ENCODE measurements around the gene STK32C.
"Not testable (repeated sequence)": the region's sequence is repeated elsewhere in the genome, so short reads cannot be mapped to it uniquely, and the experiment has no call there.

STK32C gene

DNA sequence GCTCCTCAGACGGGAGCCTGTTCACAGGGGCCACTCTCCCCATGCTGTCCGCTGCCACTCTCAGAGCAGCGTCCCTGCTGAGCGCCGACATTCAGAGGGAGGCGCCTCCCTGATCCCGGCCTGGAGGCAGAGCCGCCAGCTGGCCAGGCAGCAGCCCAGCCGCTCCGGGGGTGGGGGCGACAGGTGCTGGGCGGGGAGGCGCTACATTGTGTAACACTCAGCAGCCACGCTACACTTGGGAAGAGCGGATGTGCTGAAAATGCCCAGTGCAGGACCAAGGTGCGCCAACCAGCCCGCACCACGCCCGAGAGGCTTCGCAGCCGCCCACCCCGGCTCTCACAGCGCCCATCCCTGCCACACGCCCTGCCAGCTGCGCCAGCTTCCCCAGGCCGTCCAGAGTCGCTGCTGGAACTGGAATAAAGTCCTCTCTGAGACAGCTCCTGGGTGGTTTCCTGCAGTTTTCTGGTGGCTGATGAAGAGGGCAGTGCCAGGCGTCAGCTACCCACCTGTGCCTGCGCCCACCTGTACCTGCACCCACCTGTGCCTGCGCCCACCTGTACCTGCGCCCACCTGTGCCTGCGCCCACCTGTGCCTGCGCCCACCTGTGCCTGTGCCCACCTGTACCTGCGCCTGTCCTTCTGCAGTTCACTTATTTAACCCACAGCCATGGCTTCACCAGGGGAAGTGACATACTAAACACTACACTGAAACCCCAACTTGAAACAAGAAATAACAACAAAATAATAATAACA is 25.7 kb downstream of the STK32C start:
- DNase-seq (ENCODE audit: low read depth): no peak

DNA sequence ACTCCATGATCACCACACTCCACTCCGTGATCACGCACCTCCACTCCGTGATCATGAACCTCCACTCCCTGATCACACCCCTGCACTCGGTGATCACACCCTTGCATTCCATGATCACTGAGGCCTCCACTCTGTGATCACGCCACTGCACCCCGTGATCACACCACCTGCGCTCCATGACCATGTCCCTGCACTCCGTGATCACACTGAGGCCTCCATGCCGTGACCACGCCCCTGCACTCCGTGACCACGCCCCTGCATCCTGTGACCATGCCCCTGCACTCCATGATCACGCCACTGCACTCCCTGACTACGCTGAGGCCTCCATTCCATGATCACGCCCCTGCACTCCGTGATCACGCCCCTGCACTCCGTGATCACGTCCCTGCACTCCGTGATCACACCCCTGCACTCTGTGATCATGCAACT is 27.1 kb downstream of the STK32C start:
- DNase-seq (ENCODE audit: low read depth): no peak

DNA sequence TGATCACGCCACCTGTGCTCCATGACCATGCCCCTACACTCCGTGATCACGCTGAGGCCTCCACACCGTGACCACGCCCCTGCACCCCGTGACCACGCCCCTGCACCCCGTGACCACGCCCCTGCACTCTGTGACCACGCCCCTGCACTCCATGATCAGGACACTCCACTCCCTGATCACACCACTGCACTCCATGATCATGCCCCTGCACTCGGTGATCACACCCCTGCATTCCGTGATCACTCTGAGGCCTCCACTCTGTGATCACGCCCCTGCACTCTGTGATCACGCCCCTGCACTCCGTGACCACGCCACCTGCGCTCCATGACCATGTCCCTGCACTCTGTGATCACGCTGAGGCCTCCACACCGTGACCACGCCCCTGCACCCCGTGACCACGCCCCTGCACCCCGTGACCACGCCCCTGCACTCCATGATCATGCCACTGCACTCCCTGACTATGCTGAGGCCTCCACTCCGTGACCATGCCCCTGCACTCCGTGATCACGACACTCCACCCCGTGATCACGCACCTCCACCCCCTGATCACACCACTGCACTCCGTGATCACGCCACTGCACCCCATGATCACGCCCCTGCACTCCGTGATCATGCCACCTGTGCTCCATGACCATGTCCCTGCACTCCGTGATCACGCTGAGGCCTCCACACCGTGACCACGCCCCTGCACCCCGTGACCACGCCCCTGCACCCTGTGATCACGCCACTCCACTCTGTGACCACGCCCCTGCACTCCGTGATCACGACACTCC is 27.7 kb downstream of the STK32C start:
- DNase-seq (ENCODE audit: low read depth): no peak

DNA sequence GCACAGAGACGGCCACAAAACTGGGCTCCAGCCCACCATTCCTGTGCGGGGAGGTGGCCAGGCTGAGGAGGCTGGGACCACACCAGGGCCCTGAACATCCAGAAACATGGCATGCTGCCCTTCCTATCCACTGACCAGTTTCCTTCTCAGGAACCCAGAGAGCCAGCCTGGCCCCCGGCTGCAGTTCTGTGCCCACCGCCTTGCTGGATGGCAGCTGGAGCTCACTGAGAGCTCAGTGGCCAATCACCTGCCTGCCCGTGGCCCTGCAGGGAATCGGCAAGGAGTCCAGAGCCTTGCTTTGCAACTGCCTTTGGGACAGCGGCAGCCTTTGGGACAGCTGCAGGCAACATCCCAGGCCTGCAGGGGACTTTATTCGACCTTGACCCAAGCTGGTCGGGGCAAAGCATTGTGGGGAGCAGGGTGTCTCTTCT is 30.4 kb downstream of the STK32C start:
- no peak for DNase-seq (ENCODE audit: low read depth)

DNA sequence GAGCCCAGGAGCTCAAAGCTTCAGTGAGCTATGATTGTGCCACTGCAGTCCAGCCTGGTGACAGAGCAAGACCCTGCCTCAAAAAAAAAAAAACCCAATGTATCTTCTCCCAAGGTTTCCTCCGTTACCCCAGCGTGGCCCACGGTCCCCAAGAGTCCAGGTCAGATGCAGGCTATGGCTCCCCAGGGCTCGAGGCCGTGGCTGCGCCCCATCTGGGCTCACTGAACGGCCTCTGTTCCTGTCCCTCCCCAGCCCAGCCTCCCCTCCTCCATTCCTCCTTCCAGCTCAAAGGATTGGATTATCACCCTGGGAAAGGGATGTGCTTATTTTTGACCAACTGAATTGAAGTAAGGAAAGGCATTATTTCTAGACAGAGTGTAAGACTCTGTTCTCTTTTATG is 31.0 kb downstream of the STK32C start:
- DNase-seq (ENCODE audit: low read depth): no peak

DNA sequence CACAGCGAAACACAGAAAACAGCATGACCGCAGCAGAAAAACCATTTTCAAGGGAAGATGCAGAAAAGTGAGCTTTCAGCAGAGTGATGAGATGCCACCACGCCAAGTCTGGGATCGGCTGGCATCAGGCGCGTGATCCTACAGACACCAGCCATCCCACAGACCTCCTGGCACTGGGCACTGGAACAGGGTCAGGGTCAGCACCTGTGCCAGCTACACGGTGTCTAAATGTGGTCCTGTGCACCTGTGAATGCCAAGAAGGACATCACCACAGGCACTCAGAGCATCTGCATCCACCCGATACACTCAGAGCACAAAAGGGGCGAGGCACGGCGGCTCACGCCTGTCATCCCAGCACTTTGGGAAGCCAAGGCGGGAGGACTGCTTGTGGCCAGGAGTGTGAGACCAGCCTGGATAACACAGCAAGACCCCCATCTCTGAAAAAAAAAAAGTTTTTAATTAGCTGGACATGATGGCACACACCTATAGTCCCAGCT is 31.5 kb downstream of the STK32C start:
- DNase-seq (ENCODE audit: low read depth): no peak

DNA sequence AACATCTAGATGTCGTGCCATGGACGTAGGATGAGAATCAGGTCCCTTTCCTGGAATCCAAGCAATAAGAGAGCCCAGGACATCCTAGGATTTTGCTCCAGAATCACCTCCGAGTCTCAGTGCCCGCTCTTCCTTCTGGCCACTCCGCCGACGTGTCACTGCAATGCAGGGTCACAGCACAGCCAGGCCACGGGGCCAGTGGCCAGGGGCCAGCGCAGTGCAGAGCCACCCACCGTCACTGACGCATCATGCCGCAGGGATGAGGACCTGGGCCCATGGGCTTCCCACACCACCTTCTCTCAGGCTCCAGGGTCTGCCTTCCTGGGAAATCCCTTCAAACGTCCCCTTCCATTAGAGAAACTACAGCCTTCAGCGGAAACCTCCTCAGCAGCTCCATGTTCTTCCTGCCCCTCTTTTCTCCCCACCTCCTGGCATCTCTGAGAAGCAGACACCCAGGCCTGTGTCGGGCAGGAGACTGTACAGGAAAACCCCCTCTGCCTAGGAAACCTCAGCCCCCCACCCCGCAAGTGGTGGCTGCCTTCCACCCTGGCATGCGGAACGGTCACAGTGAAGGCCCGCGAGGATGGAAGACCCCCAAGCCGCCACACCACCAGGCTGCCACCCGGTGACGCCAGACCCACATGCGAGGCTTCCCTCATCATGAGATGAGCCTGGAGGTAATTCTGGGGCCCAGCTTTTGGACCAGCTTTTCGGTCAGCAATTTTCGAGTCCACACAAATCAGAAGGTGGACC is 32.1 kb downstream of the STK32C start:
- DNase-seq (ENCODE audit: low read depth): no peak

DNA sequence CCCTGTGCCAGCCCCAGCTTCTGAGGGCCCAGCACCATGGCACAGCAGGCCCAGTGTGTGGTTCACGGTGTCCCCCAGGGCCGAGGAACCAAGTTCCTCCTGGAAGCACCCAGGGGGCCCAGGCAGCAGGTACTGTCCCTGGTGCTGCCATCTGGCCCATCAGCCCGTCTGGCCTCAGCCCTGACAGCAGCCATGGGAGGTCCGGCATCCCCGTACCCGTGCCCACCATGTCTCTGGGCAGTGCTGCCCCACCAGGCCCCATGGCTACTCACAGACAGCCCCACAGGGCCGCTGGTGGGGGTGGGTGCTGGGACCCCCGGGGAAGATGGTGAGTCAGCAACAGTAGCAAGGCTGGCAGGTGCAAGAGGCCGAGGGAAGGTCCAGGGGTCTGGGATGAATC is 32.8 kb downstream of the STK32C start:
- DNase-seq (ENCODE audit: low read depth): no peak

DNA sequence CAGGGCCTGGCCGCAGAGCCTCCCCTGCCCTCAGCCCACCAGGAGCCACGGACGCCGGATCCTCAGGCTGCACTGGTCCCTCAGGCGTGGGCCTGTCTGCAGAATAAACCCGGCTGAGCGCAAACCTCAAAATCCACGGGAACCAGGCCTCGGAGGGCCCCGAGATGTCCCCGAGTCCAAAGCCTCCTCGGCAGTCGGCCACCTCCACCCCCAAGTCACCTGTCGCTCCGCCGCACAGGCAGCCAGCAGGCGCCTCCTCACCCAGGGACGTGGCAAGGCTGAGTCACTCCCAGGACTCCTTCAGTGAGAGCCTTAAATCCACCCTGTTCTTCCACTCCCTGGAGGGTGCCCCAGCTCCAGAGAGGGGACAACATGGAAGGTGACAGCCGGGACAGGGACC is 33.2 kb downstream of the STK32C start:
- DNase-seq (ENCODE audit: low read depth): no peak

DNA sequence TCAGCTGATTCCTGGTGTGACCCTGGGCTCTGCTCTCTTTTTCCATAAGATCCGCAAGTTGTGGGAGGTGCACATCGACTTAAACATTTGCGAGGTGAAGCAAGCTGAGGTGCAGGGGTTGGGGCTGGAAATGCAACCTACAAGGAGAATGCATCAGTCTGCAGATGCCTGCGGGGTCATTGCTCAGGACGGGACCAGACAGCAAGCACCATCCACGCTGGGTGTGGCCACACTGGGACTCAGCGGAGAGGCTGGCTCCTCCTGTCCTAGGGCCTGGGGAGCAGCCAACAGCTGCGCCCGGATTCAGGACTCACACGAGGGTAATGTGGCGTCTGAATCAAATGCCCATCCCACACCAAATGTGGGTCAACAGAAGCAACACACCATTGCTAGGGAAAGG is 33.8 kb downstream of the STK32C start:
- DNase-seq (ENCODE audit: low read depth): no peak

DNA sequence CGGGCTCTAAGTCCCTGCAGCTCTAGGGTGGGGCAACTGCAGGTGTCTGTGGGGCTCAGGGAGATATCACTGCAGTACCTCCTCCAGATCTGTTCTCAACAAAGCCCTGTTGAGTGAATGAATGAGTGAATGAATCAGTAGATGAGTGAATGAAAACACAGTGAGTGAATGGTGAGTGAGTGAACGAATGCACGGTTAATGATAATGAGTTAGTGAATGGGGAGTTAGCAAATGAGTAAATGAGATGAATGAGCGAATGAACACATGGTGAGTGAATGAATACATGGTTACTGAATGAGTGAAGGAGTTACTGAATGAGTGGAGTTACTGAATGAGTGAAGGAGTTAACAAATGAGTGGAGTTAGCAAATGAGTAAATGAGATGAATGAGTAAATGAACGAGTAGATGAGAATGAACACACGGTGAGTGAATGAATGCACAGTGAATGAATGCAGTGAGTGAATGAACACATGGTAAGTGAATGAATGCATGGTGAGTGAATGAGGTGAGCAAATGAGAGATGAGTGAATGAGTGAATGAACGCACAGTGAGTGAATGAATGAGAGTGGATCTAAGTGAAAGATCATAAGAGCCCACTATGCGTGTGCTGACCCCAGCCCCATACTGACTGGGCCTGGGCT is 34.3 kb downstream of the STK32C start:
- no peak for DNase-seq (ENCODE audit: low read depth)

DNA sequence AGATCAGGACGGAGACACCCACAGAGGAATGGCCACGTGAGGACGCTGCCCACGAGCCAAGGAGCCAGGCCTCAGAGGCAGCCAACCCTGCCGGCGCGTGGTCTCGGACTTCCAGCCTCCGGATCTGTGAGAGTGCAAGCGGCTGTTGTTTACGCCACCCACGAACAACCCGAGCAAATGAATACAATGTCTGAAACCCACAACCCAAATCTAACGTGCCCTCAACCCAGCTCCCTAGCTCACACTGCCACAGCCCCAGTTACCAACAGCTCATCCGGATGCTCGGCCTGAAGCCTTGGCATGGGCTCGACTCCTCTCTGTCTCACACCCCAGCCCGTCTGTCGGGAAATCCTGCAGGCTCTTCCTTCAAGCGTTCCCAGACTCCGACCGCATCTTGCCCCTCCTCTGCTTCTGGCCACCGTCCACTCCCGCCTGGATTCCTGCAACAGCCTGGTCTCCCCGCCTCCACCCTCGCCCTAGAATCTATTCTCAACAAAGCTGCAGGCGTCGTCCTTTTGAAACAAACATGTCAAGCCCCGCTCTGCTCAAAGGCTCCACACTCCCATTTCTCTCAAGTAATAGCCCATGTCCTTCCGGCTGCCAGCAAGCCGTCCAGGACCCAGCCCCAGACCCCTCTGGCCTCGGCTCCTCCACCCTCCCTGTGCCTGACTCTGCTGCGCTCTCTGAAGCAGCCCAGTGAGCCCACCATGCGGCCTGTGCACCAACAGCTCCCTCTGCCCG is 35.3 kb downstream of the STK32C start:
- DNase-seq (ENCODE audit: low read depth): peak; percentile 71

DNA sequence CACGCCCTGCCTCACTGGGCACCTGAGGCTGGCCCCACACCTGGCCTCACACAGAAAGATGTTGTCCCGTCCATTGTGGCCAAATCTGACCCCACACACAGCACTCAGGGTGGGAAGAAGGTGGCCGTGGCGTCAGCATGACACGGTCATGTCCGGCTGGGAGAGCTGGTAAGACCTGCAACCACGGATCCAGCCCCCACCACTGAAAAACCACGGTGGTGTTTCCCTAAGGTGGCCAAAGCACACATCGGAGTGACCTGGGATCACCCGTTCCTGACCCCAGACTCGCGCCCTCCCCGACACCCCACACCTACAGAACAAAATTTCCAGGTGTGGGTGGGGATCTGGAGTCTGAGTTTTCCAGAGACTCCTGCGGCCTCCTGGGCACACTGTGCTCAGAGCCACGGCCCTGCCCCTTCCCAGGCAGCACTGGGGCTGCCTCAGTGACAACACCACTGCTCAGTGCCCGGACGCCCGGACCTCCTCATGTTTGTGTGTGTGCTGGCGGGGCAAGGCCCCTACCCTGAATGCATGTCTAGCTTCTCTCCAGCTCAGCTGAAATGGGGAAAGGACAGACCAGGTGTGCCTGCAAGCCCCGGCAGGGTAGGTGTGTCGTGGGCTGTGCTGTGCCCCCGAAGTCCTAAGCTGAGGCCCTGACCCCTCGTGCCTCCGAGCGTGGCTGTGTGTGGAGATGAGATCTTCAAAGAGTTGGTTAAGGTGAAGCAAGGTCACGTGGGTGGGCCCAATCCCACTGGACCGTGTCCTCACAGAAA is 36.1 kb downstream of the STK32C start:
- DNase-seq (ENCODE audit: low read depth): no peak

DNA sequence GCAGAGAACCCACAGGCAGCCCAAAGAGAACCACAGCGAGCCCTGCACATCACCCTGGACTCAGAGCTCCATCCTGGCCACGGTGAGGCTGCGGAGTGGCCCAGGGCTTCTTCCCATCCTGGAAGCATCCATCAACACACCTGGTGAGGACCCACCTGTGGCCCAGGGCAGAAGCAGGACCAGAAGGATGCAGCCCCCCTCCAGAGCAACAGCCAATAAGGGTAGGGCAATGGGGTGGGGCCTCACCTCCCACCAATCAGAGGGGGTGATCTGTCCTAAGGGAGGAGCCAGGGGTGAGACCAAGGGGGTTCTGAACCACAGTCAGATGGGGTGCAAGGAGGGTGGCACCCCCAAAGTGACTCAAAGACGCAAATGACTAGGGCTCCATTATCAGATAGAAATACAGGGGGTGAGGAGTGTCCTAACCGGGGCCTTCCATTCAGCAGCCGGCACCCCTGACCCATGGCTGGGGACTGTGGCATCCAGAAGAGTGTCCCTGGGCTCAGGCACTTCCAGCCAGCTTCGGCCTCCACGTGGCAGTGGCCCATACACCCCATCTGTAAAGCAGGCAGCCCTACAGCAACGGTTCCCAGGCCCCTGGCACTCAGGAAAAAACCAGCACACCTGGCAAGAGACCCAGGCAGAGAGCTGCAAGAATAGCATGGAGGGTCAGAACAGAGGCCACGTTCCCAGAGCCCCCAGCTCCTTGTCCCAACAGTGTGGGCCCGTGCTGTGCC is 36.9 kb downstream of the STK32C start:
- DNase-seq (ENCODE audit: low read depth): no peak

DNA sequence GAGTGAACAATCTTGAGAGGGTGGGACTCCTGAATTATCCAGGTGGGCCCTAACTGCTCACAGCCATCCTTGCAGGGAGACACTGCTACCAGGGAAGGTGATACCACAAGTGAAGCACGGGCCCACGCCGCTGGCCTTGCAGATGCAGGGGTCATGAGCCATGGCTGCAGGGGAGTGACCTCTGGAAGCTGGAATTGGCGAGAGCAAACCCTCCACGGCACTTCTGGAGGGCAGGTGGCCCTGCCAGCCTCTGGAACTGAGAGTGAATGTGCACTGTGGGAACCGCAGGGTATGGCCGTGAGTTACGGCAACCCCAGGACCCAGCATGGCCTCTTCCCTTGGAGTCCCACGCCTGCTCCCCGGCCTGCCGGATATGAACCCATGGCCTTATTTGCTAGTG is 37.5 kb downstream of the STK32C start:
- DNase-seq (ENCODE audit: low read depth): no peak

DNA sequence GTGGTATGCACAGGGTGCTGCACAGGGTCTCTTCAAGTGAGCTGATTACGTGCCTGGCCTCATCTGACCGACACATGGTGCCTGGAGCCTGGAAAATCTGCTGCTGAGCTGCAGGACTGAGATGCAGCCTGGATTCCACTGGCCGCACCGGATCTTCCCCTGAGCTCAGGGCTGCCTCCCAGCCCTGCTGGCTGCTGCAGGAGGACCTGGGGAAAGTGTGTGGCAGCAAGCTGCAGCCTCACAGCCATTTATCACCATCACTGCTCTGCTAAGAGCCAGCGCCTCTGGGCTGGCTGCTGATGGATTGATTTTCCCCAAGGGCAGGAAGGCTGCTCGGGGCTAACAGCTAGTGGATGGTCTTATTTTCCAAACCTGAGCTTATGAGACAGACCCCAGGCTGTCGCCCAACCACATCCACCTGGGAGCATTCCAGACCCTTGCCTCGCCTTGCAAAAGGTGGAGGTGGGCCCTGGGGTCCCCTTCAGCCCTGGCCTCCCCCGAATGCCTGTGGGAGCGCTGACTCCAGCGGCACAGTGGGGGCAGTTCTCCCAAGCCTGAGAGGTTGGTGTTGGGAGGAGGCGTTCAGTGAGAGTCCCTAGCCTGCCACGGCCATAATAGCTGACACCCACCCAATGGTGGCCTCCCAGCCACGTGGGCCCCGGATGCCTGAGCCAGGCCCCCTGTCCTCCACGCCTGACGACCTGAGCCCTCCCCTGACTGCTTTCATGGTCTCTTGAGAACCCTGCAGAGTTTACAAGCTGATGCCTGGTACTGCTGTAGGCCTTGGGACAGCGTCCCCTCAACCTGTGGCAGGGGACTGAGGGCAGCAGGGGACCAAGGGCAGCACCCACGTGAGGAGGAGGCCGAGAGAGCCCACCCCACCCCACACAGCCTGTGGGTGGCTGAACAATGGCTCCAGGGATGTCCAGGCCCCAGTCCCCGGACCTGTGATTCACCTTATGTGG is 38.2 kb downstream of the STK32C start:
- no peak for DNase-seq (ENCODE audit: low read depth)

DNA sequence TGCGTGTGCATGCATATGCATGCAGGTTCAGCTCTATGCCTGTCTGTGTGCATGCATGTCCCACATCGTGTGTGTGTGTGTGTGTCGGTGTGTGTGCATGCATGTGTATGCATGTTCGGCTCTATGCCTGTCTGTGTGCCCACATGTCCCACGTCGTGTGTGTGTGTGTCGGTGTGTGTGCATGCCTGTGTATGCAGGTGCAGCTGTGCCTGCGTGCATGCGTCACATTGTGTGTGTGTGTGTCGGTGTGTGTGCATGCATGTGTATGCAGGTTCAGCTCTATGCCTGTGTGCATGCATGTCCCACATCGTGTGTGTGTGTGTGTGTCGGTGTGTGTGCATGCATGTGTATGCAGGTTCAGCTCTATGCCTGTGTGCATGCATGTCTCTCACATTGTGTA is 39.8 kb downstream of the STK32C start:
- not testable (repeated sequence) for DNase-seq (ENCODE audit: low read depth)

DNA sequence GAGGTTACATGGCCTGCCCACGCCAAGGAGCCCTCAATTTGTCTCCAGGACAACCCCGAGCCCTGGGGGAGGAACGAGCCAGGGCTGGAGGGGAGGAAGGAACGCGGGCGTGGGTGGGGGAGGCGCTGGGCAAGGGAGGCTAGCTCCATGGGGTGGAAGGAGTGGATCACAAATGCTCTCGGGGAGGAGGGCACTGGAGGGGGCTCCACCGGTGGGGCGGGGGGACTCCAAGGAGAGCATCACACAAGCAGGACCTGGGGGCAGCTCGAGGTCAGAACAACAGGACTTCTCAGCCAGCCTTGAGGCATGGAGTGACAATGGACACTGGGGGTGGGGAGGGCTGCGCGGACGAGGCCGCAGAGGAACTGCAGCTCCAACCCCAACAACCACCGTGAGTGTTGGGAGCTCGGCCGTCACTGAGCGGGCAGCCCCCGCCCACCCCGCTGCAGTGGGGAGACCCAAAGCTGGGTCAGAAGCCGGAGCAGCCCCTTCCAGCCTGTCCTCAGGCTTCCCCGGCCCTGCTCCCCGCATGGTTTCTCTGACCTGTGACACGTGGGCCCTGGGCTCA is 41.1 kb downstream of the STK32C start:
- DNase-seq (ENCODE audit: low read depth): no peak

Measured in EH (cell line).